ENCODE measurements around the gene NOTCH1. TPM values are rescaled to one million over a fixed set of nuclear protein-coding genes. Genes with fewer than 3 reads are reported as not detected.

Gene NOTCH1
- total and polyA plus RNA-seq, 12 donors: 0.81 to 31.5 (median 24.0) TPM

- no peak for DNase-seq
- no peak overlapping the region for H3K27ac ChIP-seq
- no peaks in the 10 kb centered on the region for H3K36me3 ChIP-seq (replicated peaks in 1 of 2)
- 78 to 86% (median 85%) methylated on average over 18 to 29 of the region's 29 CpGs for WGBS, 4 donors
- TF ChIP-seq CTCF (IDR thresholded peaks at IDR 0.05): no peak
- no peak for TF ChIP-seq POLR2A (IDR thresholded peaks at IDR 0.05)
- H3K4me1 ChIP-seq (replicated peaks in 1 of 2): peaks cover 19 to 36% of the 10 kb centered on the region in 2 donors
- no peaks in the 10 kb centered on the region for H3K9me3 ChIP-seq (replicated peaks in 1 of 3)
- H3K27me3 ChIP-seq: no peaks in the 10 kb centered on the region
- intact Hi-C loops (cut with DNase I): no loop called here
- H3K4me3 ChIP-seq: no peak overlapping the region
Observed at GRCh38 chr9:136549010-136549980, 3.4 kb upstream of the NOTCH1 start.

- peaks cover 19 to 35% of the 10 kb centered on the region in 2 donors for H3K4me1 ChIP-seq (replicated peaks in 1 of 2)
- 86 to 100% (median 88%) methylated on average over 3 to 25 of the region's 25 CpGs for WGBS, 4 donors
- intact Hi-C loops (cut with DNase I): no loop called here
Observed at GRCh38 chr9:136547508-136548215, 1.8 kb upstream of the NOTCH1 start.

GRCh38 chr9:136546697-136547501 is 1.1 kb upstream of the NOTCH1 start:
- H3K36me3 ChIP-seq (replicated peaks in 1 of 2): no peaks in the 10 kb centered on the region
- H3K4me1 ChIP-seq (replicated peaks in 1 of 2): peaks cover 19 to 31% of the 10 kb centered on the region in 2 donors
- peak overlapping the region; percentile 24 to 93 (median 92) for H3K27ac ChIP-seq
- H3K4me3 ChIP-seq: peak overlapping the region in 2 of 4 donors; percentile 18 to 90
- no peak for TF ChIP-seq POLR2A (IDR thresholded peaks at IDR 0.05)
- no peak for TF ChIP-seq CTCF (IDR thresholded peaks at IDR 0.05)
- intact Hi-C loops (cut with DNase I): no loop called here
- no peaks in the 10 kb centered on the region for H3K27me3 ChIP-seq
- H3K9me3 ChIP-seq (replicated peaks in 1 of 3): no peaks in the 10 kb centered on the region
- WGBS, 4 donors: 8 to 54% (median 11%) methylated on average over 10 to 45 of the region's 45 CpGs
- DNase-seq: peak; percentile 67 to 79 (median 75)

More at GRCh38 chr9:136547508-136548215, 1.8 kb upstream of the NOTCH1 start:
- Histone ChIP-seq H3K27ac (peak overlapping the region in 1 of 5 donors; percentile 93), H3K36me3 (replicated peaks in 1 of 2) (no peaks in the 10 kb centered on the region), H3K9me3 (replicated peaks in 1 of 3) (no peaks in the 10 kb centered on the region), H3K4me3 (no peak overlapping the region), H3K27me3 (no peaks in the 10 kb centered on the region)
- DNase-seq: no peak
- no peak for TF ChIP-seq CTCF (IDR thresholded peaks at IDR 0.05)
- TF ChIP-seq POLR2A (IDR thresholded peaks at IDR 0.05): no peak

Measured in adrenal gland (tissue), 12 donors.